HepG2 (cell line): ENCODE results near the gene SAE1. TPM values are rescaled to one million over a fixed set of nuclear protein-coding genes. Genes with fewer than 3 reads are reported as not detected.

Source experiments
- AGO2 ChIP-seq: fragments of 200-400 bp; formaldehyde crosslinking; optimal IDR thresholded peaks from 2 replicates; pipeline ENCODE3; 2017; ENCODE audit warnings: mild to moderate bottlenecking, low read depth, low read length, moderate library complexity
- ELF3 ChIP-seq: IDR thresholded peaks from 2 replicates; pipeline ENCODE4 v1.6.1; 2016; ENCODE audit warnings: missing genetic modification reagents, missing compliant biosample characterization
- FOXA3 ChIP-seq: IDR thresholded peaks from 2 replicates; pipeline ENCODE4 v1.6.1; 2016; ENCODE audit warnings: missing genetic modification reagents, missing compliant biosample characterization
- FOXO4 ChIP-seq: sonication (generic); formaldehyde crosslinking; conservative IDR thresholded peaks from 2 replicates; pipeline ENCODE4 v1.8.1; 2023; ENCODE audit warnings: missing genetic modification reagents
- GATA4 ChIP-seq: sonication (generic); IDR thresholded peaks from 2 replicates; pipeline ENCODE4 v1.6.1; 2016; ENCODE audit warnings: antibody characterized with exemption, low read depth, borderline replicate concordance
- HMGXB4 ChIP-seq, 2 experiments: sonication (generic) in 1 of 2; formaldehyde crosslinking in 1 of 2; IDR thresholded peaks; 2 replicates each; pipeline versions ENCODE4 v1.4.0 to v1.6.1; 2018 to 2020; ENCODE audit warnings: missing genetic modification reagents in 2 of 2, borderline replicate concordance in 1 of 2, low read depth in 1 of 2, mild to moderate bottlenecking in 1 of 2, missing biosample characterization in 1 of 2
- HOXA5 ChIP-seq: sonication (generic); formaldehyde crosslinking; IDR thresholded peaks from 2 replicates; pipeline ENCODE4 v1.4.0; 2020; ENCODE audit warnings: missing genetic modification reagents
- MIER3 ChIP-seq: IDR thresholded peaks from 2 replicates; pipeline ENCODE4 v1.6.1; 2016; ENCODE audit warnings: missing compliant biosample characterization, borderline replicate concordance
- RAD21 ChIP-seq: fragments of 450-650 bp; formaldehyde crosslinking; IDR thresholded peaks from 2 replicates; pipeline ENCODE4 v1.5.0; 2020; ENCODE audit warnings: mild to moderate bottlenecking
- SIN3A ChIP-seq: IDR thresholded peaks from 2 replicates; pipeline ENCODE4 v1.6.1; 2011; ENCODE audit warnings: low read depth, mild to moderate bottlenecking, control low read depth, low read length, borderline replicate concordance
- TFAP4 ChIP-seq: sonication (generic); IDR thresholded peaks from 2 replicates; pipeline ENCODE4 v1.6.1; 2016; ENCODE audit warnings: low read depth, borderline replicate concordance
- ZNF253 ChIP-seq: sonication (generic); formaldehyde crosslinking; IDR thresholded peaks from 2 replicates; pipeline ENCODE4 v1.8.0; 2022; ENCODE audit warnings: mild to moderate bottlenecking, missing genetic modification reagents, borderline replicate concordance
- ZNF383 ChIP-seq: sonication (generic); formaldehyde crosslinking; IDR thresholded peaks from 2 replicates; pipeline ENCODE4 v1.4.0; 2020; ENCODE audit warnings: missing genetic modification reagents, mild to moderate bottlenecking, borderline replicate concordance
- ZNF512B ChIP-seq: sonication (generic); formaldehyde crosslinking; IDR thresholded peaks from 2 replicates; pipeline ENCODE4 v1.5.1; 2020; ENCODE audit warnings: missing genetic modification reagents, mild to moderate bottlenecking, borderline replicate concordance
- ZNF576 ChIP-seq: sonication (generic); formaldehyde crosslinking; IDR thresholded peaks from 2 replicates; pipeline ENCODE4 v1.4.0; 2020; ENCODE audit warnings: mild to moderate bottlenecking, missing genetic modification reagents
- ZNF580 ChIP-seq: IDR thresholded peaks from 2 replicates; pipeline ENCODE4 v1.6.1; 2016; ENCODE audit warnings: low read depth, borderline replicate concordance
- ZNF678 ChIP-seq: sonication (generic); formaldehyde crosslinking; IDR thresholded peaks from 2 replicates; pipeline ENCODE4 v1.4.0; 2020; ENCODE audit warnings: mild to moderate bottlenecking, missing genetic modification reagents
- polyA plus RNA-seq, 8 experiments: library from polyadenylated mRNA; depleted of rRNA in 3 of 8; stranded (reverse) in 7 of 8; unstranded in 1 of 8; fragments of >200 nt; fragmentation: Illumina TruSeq in 4 of 8; extraction: Trizol in 4 of 8; gene quantifications; 2 replicates each; pipeline versions ENCODE4 v1.2.1 to v1.2.3, GENCODE V29; 2011 to 2016; ENCODE audit warnings: low read depth in 4 of 8, missing spikeins in 1 of 8, mixed read lengths in 1 of 8; ENCODE audit not compliant: insufficient read depth in 1 of 8
- total RNA-seq, 5 experiments: library from RNA; depleted of rRNA; stranded (reverse); fragments of >200 nt; fragmentation: Illumina TruSeq; extraction: Trizol; gene quantifications; 2 replicates each; pipeline ENCODE4 v1.2.3, GENCODE V29; 2016; ENCODE audit warnings: low read depth in 1 of 5

The SAE1 gene
- total and polyA plus RNA-seq, 2 of the 13 experiments (the other 11 are each of a cell fraction or from before 2014, with no cell fraction given) = 87.6 to 197 TPM

GRCh38 chr19:47107202-47107952, 23.3 kb upstream of the SAE1 start (continued):
- TF ChIP-seq HMGXB4 (CRISPR knock-in tag; IDR thresholded peaks at IDR 0.05; ENCODE audit: borderline replicate concordance in 1 of 2, low read depth in 1 of 2) (peak in 1 of 2 experiments; percentile 15; a peak in 1 of 4 replicates), ELF3 (CRISPR knock-in tag) (peak; percentile 70), TFAP4 (peak; percentile 50; the same call in 1 of the 2 replicates), ZNF678 (CRISPR knock-in tag) (no peak), MIER3 (CRISPR knock-in tag) (peak; percentile 47; the same call in 1 of the 2 replicates), ZNF580 (CRISPR knock-in tag) (0 out of 2 replicates have a peak, but pooled peaks have one; percentile 20), FOXO4 (CRISPR knock-in tag) (no peak), AGO2 (no peak), SIN3A (0 out of 2 replicates have a peak, but pooled peaks have one; percentile 35), RAD21 (CRISPR knock-in tag) (0 out of 2 replicates have a peak, but pooled peaks have one; percentile 10), ZNF383 (CRISPR knock-in tag) (no peak), HOXA5 (CRISPR knock-in tag) (peak; percentile 24; the same call in 1 of the 2 replicates), FOXA3 (CRISPR knock-in tag) (peak; percentile 68; the same call in 1 of the 2 replicates), ZNF253 (CRISPR knock-in tag) (no peak), GATA4 (peak; percentile 41; the same call in 1 of the 2 replicates), ZNF512B (CRISPR knock-in tag) (no peak), ZNF576 (no peak)
